ENCODE measurements around the gene RABEPK.

DNA sequence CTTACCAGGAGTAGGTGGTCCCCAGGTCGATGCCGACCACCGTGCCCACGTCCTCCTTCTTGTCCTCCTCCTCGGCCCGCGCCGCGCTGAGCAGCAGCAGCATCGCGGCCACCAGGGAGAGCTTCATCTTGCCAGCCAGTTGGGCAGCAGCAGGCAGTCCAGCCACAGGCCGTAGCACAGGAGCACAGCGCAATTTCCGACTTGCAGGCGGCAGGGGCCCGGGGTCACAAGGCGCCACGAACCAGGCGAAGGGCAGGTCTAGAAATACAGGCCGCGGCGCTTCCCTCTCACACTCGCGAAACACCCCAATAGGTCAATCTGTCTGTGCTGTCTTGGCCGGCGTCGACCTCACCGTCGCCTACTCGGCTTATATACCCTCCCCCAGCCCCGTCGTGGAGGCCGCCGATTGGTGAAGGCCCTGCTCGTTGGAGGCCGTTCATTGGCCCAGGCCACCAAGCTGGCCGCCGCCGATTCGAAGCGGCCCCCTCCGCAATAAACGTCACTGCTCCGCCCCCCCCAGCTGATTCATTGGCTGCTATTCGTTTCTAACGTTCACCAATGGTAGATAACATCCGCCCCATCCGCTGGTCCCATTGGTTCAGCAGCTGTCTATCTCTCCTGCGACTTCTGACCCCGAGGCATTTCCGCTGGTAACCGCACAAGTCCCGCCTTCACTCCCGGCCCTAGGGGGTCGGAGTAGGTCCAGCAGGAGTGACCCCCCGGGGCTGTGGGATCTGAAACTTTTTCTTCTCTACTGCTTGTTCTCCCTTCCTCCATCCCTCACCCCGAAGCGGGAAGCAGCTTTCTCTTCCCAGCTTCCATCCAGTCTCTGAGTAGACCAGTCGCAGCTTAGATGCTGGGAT lies 40.9 kb downstream of the RABEPK start, which contains the start of gene HSPA5:
- TF ChIP-seq, protein P1, sequence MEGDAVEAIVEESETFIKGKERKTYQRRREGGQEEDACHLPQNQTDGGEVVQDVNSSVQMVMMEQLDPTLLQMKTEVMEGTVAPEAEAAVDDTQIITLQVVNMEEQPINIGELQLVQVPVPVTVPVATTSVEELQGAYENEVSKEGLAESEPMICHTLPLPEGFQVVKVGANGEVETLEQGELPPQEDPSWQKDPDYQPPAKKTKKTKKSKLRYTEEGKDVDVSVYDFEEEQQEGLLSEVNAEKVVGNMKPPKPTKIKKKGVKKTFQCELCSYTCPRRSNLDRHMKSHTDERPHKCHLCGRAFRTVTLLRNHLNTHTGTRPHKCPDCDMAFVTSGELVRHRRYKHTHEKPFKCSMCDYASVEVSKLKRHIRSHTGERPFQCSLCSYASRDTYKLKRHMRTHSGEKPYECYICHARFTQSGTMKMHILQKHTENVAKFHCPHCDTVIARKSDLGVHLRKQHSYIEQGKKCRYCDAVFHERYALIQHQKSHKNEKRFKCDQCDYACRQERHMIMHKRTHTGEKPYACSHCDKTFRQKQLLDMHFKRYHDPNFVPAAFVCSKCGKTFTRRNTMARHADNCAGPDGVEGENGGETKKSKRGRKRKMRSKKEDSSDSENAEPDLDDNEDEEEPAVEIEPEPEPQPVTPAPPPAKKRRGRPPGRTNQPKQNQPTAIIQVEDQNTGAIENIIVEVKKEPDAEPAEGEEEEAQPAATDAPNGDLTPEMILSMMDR (IDR thresholded peaks at IDR 0.05; ENCODE audit: low read depth, low read length, missing input control): no peak
- peak; percentile 99 for TF ChIP-seq SP1 (IDR thresholded peaks at IDR 0.05)
- TF ChIP-seq, protein P2, sequence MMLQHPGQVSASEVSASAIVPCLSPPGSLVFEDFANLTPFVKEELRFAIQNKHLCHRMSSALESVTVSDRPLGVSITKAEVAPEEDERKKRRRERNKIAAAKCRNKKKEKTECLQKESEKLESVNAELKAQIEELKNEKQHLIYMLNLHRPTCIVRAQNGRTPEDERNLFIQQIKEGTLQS (IDR thresholded peaks at IDR 0.05): peak; percentile 40
- TF ChIP-seq FOXA1 (IDR thresholded peaks at IDR 0.05): no peak
- TF ChIP-seq HNF4A (conservative IDR thresholded peaks at IDR 0.05): peak in 1 of 2 donors; percentile 20
- peak; percentile 85 to 95 for TF ChIP-seq GABPA (IDR thresholded peaks at IDR 0.05 in 1 of 2, conservative IDR thresholded peaks at IDR 0.05 in 1 of 2)
- peak; percentile 13 to 17 for TF ChIP-seq RAD21 (IDR thresholded peaks at IDR 0.05)
- peak; percentile 95 for TF ChIP-seq TAF1 (conservative IDR thresholded peaks at IDR 0.05)
- TF ChIP-seq, protein P3, sequence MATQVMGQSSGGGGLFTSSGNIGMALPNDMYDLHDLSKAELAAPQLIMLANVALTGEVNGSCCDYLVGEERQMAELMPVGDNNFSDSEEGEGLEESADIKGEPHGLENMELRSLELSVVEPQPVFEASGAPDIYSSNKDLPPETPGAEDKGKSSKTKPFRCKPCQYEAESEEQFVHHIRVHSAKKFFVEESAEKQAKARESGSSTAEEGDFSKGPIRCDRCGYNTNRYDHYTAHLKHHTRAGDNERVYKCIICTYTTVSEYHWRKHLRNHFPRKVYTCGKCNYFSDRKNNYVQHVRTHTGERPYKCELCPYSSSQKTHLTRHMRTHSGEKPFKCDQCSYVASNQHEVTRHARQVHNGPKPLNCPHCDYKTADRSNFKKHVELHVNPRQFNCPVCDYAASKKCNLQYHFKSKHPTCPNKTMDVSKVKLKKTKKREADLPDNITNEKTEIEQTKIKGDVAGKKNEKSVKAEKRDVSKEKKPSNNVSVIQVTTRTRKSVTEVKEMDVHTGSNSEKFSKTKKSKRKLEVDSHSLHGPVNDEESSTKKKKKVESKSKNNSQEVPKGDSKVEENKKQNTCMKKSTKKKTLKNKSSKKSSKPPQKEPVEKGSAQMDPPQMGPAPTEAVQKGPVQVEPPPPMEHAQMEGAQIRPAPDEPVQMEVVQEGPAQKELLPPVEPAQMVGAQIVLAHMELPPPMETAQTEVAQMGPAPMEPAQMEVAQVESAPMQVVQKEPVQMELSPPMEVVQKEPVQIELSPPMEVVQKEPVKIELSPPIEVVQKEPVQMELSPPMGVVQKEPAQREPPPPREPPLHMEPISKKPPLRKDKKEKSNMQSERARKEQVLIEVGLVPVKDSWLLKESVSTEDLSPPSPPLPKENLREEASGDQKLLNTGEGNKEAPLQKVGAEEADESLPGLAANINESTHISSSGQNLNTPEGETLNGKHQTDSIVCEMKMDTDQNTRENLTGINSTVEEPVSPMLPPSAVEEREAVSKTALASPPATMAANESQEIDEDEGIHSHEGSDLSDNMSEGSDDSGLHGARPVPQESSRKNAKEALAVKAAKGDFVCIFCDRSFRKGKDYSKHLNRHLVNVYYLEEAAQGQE (IDR thresholded peaks at IDR 0.05): peak; percentile 94
- TF ChIP-seq NR2F2 (IDR thresholded peaks at IDR 0.05): peak; percentile 92
